Right ventricle myocardium superior (tissue), 1 donor: ENCODE results near the gene ARPP21. TPM values are rescaled to one million over a fixed set of nuclear protein-coding genes. Genes with fewer than 3 reads are reported as not detected.

Experiments used
- ATAC-seq: fragments of 200-7000 bp; cut with Tn5 transposase; one replicate; pipeline ENCODE4 v1.9.1; 2020; ENCODE audit warnings: mild to moderate bottlenecking; ENCODE audit not compliant: poor library complexity
- DNase-seq: peaks from one replicate; pipeline ENCODE4 v3.0.0-alpha.2; 2020
- intact Hi-C: fragments of 100-400 bp; cut with DNase I; formaldehyde crosslinking; loops from one replicate; pipeline ENCODE4 v1.11.2; 2022
- total RNA-seq: library from RNA; stranded (reverse); fragmentation: NEBNext Ultra II Directional; extraction: Animal tissue kit (Norgen Biotek cat#: 25700); gene quantifications from one replicate; pipeline ENCODE4 v1.2.1, GENCODE V29; 2021
- donor health status: DM: no; HTN: yes; CAD: no; lungs with severe emphysema.

The ARPP21 gene
- total RNA-seq, 1 donor from 2014 or later, result not detected

DNA sequence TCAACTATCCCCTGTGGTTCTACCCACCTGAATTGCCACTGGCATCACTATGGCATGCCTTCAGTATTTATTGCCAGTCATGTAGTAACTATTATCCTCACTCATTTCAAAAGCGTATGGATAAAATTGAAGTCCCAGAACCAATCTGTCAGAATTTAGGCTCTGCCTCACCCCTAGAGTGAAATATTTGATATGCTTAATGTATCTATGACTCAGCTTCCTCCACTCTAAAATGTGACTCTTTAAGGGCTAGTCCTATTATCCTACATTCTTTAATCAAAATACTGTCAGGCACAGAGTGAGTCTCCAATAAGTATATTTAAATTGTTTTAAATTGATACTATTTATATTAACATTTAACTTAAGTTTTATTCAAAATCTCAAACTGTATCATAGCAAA is 27.6 kb downstream of the ARPP21 start:
- ATAC-seq, result no peak
- intact Hi-C loops, result no loop called here

DNA sequence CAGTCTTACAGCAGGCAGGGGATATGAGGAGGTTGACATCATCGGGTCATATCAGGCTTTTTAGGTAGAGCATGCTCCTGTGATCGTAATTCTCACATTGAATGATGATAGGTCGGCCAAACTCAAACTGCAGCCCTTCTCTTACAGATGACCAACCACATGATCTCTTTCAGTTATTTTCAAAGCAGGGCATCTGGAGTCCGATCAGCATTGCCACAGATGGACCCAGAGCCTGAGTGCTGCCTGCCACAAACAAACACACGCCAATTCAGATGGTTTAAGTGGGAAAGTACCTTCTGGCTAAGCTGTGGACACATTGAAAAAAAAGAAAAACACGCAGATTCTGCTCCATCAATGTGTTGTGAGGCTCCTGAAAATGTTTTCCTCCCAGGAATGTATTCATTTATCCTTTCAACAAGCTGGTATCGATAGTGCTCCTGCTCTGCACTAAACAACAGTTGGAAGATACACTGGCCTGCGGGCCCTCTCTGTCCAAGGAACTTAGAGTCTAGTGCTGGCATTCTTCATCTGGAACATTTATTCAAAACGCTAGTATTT is 31.2 kb downstream of the ARPP21 start:
- intact Hi-C loops, result no loop called here
- no peak for ATAC-seq
- DNase-seq, result no peak

More for the DNA sequence above, 27.6 kb downstream of the ARPP21 start:
- no peak for DNase-seq

DNA sequence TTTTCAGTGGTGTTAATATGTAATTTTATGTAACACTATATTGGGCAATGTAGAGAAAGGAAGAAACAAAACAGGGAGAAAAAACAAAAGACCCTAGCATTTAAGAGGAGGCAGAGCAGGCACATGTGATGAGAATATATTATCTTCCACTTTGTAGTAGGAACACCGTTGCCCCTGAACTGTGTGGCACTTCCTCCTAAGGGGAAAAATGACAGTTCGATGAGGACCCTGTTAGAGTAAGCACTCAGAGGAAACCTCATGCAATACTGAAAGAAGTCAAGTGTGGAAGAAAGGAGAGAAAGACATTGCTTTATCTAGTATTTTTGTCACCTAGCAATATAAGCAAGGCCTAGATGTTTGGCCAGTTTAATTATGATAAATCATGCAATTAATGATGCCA is 32.2 kb downstream of the ARPP21 start:
- DNase-seq, result no peak
- intact Hi-C loops, result no loop called here
- no peak for ATAC-seq

DNA sequence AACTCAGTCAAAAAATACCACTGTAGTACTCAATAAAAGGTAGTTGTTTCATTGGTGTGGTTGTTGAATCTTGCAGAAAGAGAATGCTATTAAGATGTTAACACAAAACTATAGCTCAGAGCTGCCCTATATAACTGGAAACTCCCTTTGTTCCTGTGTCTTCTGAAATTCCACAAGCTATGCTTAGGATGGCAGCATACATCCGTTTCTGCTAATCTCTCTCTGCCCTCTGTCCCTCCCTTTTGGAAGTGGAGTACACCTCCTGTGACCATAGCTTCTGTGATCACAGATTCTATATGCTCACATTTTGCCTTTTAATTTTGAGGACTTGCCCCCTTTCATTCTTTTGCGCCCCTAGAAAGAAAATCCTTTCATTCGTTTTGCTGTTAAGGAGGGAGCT is 33.7 kb downstream of the ARPP21 start:
- no peak for DNase-seq
- intact Hi-C loops, result no loop called here
- ATAC-seq, result no peak

DNA sequence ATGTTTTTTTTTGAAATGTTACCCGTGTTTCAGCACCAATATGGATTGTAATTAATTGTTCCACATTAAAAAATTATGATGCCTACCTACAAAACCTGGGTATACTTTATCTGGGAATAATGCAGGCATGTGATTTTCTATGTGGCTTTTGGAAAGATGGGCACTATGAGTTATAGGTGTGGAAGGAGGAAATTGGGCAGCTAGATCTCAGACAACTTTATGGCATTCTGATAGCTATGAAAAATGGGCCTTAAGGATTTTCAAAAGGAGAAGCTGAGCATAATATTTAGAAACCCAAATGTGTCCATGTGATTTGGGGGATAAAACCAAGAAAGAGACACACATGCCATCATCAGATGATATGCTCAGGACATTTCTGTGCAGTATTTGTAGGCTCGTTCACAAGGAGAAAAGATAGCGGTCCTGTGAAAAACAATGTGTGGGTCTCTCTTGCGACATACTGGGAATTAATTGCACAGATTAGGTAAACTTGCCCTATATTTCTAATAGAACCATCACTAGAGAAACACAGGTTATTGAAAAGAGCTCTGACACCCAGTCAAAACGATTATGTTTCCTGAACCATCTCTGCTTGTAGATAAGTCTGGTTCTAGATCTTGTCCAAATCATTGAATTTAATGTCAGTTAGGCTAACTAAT is 35.3 kb downstream of the ARPP21 start:
- DNase-seq, result no peak
- intact Hi-C loops, result no loop called here
- ATAC-seq, result no peak

DNA sequence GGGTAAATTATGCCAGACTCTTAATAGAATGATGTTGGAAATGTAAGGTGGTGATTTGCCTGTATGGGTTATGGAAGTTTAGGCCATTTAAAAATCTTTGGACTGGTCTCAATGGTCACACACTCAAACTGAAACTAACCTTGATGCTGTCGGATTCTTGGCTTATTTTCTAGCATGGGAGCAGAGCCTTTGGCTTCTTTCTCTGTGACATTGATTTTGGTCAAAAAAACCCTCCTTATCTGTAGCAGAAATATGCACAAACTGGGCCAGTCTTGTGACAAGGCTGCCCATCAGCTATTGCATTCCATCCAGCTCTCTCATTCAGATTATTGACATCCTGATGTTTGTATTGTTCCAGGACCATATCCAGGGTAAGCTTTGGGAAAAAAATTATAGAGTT is 35.9 kb downstream of the ARPP21 start:
- DNase-seq, result no peak
- intact Hi-C loops, result no loop called here
- ATAC-seq, result no peak

DNA sequence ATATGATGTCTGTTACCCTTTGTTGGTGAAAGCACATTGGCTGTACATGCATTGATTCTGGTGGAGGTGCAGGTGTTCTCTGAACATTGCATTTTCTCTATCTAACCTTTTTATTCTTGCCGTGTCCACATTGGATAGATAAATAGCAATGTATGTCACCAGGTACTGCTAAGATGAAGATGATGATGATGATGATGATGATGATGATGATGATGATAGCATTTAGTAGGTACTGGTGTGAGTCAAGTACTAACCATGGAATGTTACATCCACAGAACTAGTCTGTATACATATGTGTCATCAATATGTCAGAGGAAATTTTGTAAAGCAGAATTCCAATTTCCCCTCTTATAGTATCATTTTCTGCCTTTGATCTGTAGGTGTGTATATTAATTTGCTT is 36.3 kb downstream of the ARPP21 start:
- intact Hi-C loops, result no loop called here
- ATAC-seq (no peak), DNase-seq (no peak)

DNA sequence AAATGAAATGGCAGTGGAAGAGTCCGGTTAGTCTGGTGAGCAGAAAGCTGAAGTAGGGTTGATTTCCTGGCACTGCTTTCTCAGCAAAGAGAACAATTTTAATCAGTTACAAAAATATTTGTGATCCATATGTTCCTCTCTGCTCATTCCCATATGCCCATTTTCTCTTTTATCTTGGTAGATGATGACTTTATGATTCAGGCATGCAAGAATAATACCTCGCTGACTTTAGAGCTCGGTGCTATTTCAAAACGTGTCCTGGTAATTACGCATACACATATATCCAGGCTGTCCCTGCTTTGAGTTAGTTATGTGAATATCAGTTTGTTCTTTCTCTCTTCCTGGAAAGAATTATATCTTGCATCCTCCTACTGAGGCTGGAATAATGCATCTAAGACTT is 38.5 kb downstream of the ARPP21 start:
- DNase-seq, result no peak
- intact Hi-C loops, result no loop called here
- ATAC-seq, result no peak

DNA sequence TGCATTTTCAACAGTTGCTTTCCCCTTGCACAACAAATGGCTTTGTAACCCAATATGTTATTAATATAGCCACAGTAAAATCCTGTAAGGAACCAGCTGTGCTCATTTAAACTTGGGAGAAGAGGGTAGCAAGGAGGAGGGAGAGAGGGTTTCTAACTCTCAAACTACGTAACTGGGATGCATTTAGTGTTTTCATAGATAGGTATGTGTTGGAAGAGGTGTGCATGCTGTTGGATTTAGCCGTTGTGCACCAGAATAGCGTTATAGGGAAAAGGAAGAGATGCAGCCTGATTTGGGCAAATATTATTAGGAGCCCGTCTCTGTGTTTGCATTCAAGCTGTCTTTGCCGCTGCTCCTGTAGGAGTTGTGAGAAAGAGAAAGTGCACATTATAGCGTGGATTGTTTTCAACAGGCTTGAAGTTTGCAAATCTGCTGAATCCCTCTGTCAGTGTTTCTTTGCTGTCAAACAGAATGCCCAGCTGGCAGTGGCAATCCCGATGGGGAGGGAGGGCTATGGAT is 39.4 kb downstream of the ARPP21 start:
- DNase-seq (no peak), ATAC-seq (no peak)
- intact Hi-C loops, result no loop called here

DNA sequence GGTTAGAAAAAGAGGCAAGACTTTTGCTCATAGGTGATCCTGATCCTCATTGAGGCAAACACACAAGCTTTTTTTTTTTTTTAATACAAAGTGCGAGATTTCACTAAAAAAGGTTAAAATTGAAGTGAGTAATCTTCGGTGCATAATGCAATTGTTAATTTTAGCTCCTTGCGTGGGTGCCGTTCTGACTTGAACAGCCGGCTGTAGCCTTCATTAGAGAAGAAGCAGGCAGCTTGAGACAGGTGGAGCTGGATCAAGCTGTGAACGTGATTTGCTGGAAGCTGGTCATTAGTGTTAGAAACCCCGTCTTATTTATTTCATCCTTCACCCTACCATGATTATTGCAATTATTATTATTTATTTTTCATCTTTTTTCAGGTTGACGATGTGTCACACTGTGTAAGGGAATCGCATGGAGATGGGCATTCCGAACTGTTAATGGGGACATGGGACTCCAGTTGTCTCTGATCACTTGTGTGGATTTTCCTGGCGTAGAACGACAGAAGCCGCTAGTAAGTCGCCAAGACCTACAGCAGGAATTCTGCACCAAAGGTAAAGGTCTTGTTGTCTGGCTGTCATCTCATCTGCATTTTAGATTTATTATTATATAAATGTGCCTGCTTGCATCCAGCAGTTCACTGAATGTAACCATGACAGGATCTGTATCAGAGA is 40.2 kb downstream of the ARPP21 start:
- DNase-seq (no peak), ATAC-seq (no peak)
- intact Hi-C loops, result no loop called here

DNA sequence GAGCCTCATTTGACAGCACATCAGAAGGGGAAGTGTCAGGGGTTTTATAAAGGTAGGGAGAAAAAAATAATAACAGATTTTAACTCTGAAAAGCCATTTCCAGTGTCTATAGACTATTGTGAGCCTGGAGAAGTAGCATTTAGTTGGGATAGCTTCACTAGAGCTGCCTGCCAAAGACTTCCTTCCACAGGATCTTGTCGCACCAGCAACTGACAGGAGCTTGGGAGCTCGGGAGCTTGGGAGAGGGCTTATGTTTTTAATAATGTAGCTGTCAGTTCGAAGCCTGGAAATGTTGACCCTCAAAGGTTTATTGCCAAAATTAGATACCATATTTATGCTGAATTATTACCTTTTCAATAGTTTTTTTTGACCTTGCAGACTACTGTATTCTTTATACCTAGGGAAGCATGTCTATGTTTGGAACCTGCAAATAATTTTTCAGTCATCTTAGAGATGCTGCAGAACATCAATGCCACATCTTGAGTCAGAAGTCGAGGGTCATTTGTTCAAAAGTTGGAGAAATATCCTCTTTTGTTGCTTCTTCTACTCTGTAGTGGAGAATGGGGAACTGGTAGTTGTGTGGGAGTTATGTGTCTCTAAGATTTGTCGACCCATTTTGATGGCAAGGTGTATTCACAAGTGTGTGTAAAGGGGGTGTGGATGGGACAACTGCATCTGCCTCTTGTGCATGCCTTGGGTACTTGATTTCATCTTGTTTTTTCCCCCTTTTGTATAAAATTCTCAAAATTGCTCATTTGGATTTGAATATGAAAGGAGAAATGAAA is 41.7 kb downstream of the ARPP21 start:
- DNase-seq (no peak), ATAC-seq (no peak)
- intact Hi-C loops, result no loop called here

DNA sequence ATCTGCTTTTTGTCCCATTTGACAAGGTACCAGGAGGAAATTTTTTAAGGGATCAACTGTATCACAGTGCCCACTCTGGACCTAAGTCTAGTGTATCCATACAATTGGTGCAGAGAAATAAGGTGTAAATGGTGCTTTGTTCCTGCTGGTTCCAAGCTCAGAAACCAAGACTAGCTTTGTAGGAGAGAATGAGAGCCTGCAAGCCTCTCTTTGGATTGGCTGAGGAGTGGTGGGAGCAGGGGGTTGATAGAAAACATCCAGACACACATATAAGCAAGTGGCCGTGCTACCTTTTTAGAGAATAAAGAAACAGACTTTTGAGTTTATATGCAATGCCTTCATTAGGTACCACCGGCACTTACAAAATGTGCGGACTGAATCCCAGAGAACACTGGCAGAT is 45.8 kb downstream of the ARPP21 start:
- DNase-seq (no peak), ATAC-seq (no peak)
- intact Hi-C loops, result no loop called here

DNA sequence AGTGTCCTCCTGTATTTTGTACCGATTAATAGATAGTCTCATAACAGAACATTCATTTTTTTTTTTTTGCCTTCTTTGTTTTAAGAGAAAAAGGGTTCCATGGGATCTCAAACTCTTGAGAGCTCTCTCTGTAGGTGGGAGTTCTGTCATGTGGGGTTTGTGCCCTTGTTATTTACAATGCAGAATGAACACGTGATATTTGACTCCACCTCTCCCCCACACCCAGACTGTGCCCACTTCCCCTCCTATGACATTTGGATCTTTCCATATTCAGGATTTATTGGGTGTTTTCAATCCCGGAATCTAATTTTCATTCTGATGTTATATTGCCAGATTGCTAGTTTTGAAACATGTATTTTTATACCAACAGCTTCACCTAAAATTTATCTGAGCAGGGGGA is 49.5 kb downstream of the ARPP21 start:
- ATAC-seq, result no peak
- intact Hi-C loops, result no loop called here
- DNase-seq, result no peak

DNA sequence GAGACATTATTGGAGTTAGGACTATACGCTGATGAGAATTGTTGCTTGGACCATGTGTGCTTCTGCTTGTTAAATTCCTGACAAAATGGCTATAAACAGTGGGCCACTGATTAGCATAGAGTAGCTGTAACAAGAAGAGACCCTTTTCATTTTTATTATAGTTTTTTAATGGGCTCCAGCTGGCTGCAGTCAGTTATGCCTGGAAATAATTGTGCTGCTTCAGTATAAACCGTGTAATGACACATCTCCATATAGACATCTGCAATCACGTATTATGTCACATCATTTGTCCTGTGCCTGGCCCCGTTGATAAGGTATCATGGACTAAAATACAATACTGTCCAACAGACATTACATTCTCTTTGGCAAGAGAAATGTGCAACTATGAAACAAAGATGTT is 50.9 kb downstream of the ARPP21 start:
- no peak for ATAC-seq
- intact Hi-C loops, result no loop called here
- DNase-seq, result no peak

DNA sequence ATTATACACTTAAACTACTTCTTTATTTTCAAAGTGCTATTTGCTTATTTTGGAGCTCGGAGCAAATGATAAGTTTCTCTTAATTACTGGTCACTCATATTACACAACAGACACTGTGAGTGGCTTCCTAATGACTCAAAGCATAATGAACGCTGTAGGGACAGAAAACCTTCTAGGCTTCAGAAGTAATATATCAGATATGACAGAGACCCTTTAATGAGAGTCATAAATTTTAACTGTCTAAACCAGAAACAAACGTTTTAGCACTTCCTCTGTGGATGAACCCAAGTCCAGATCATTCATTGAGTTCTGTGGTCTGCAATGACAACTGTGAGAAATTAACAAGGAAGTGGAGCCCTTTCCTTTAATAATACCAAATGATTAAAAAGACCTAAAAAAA is 66.6 kb downstream of the ARPP21 start:
- intact Hi-C loops, result no loop called here
- no peak for ATAC-seq
- DNase-seq, result no peak

DNA sequence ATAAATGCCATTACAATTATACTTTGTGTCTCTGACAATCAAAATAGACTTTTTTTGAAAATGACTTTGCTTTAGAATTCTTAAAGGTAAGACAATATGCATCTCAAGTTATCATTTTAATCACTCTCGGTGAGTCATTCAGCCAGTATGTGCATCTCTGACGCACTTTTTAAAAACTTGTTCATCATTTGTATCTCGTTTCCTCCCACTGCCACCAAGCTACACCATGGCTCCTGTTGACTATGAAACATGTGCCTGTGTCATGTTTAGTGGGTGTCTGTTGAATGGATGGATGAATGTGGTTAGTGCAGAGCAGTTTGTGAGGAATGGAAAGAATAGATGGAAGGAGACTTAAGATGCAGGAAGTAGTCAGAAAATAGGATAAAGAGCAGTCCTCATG is 68.6 kb downstream of the ARPP21 start:
- DNase-seq (no peak), ATAC-seq (no peak)
- intact Hi-C loops, result no loop called here

DNA sequence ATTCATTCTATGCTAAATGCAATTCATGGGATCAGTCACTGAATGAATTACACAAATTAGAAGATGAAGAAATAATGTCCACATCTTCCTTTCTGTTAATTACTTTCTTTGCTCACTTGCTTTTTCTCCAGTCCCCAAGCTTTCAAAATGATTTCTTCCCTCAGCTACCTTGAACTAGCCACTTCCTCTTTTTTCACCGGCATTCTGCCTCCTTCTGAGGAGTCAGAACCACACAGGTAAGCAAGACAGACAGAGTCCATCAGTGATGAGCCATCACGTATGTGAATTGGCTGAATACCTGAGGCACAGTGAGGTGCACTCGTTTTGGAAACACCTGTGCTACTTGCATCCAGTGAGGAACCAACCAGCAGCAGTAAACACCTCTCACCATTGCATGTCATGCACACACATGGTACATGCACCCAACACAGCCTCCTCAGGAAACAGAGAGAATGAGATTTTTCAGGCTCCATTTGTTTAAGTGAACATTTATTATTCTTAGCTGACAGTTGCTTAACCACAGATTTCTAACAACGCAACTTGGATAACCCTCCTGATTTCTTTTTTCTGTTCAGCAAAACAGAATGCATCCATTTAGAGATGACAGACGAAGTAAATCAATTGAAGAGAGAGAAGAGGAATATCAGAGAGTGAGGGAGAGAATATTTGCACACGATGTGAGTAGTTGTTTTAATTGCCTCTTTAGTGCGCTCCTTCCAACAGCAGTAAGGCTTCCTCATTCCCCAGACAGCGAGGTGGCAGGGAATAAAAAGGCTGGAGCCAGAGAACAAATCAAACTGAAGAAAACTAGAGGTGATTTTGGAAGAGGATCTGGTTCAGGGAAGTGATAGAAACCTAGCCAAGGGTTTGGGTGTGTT is 69.3 kb downstream of the ARPP21 start:
- intact Hi-C loops, result no loop called here
- DNase-seq (no peak), ATAC-seq (no peak)

DNA sequence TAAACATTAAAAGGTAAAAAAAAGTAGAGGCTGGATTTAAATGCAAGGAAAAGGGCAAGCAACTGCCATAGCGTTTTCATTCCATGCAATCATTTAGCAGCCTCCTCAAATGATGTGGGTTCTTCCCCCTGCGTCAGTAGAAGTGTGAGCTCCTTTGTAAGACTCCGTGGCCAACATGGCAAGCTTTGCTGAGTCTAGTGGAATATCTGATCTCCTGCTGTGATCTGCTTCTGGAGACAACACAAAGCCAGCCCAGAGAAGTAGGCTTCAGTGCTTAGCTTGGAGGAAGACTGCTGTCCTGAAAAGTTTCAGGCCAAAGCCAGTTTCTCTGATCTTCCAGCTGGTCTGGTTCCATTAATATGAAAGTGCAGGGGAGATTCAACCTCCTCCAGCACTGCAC is 70.4 kb downstream of the ARPP21 start:
- no peak for ATAC-seq
- intact Hi-C loops, result no loop called here

DNA sequence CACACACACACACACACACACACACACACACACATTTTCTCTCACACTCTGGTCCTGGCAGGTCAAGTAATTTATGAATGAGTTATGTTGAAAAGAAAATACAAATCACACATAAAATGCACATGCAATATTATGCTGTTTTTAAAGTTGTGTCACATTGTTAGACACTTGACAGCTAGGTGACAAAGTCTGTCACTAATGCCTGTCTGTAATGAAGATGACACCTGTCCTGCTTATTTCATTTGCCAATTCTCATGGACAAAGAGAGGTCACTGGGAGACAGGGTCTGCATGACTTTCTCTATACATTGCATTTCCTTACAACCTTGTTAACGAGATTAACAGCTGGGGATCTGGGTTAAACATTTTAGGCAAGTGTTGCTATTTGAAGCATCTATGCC is 71.2 kb downstream of the ARPP21 start:
- DNase-seq (no peak), ATAC-seq (no peak)
- intact Hi-C loops, result no loop called here

More for the DNA sequence above, 70.4 kb downstream of the ARPP21 start:
- DNase-seq, result no peak
